Measurements from ENCODE around the gene MEA1. TPM values are rescaled to one million over a fixed set of nuclear protein-coding genes. Genes with fewer than 3 reads are reported as not detected.
A peak's percentile ranks its signal among the peaks of the same experiment; 100 is the strongest.

MEA1 gene
- 100 to 1,000 TPM in 1 of 2 donors, 10 to 100 TPM in 1; 93.3 to 104 TPM for total RNA-seq
- polyA plus RNA-seq (2013, experiment 1 of 2), result 93.7 TPM
- 85.4 TPM for polyA plus RNA-seq (2013, experiment 2 of 2)
- long read RNA-seq, experiment 1, transcript MEA1-201 (4 exons, 1,089 nt), result minor isoform, 6 of 76 reads
- long read RNA-seq, experiment 1, transcript MEA1-202 (3 exons, 2,152 nt), result major isoform, 66 of 76 reads
- long read RNA-seq, experiment 1, partial matches to known transcripts, result 0 of 76 reads
- long read RNA-seq, experiment 1, other reads (novel, unspliced or antisense), result 1 of 76 reads
- long read RNA-seq, experiment 2, transcript MEA1-204 (4 exons, 1,004 nt), result major isoform, 84 of 102 reads
- long read RNA-seq, experiment 2, transcript MEA1-202 (3 exons, 2,152 nt), result minor isoform, 7 of 102 reads
- long read RNA-seq, experiment 2, transcript MEA1-201 (4 exons, 1,089 nt), result minor isoform, 7 of 102 reads
- long read RNA-seq, experiment 2, partial matches to known transcripts, result 2 of 102 reads
- long read RNA-seq, experiment 2, other reads (novel, unspliced or antisense), result 2 of 102 reads
- long read RNA-seq, experiment 3, transcript MEA1-202 (3 exons, 2,152 nt), result minor isoform, 8 of 77 reads
- long read RNA-seq, experiment 3, transcript MEA1-204 (4 exons, 1,004 nt), result major isoform, 61 of 77 reads
- long read RNA-seq, experiment 3, transcript MEA1-201 (4 exons, 1,089 nt), result minor isoform, 5 of 77 reads
- long read RNA-seq, experiment 3, partial matches to known transcripts, result 2 of 77 reads
- long read RNA-seq, experiment 3, other reads (novel, unspliced or antisense), result 1 of 77 reads
- long read RNA-seq, experiment 4, transcript MEA1-204 (4 exons, 1,004 nt), result major isoform, 318 of 345 reads
- long read RNA-seq, experiment 4, transcript MEA1-201 (4 exons, 1,089 nt), result minor isoform, 24 of 345 reads
- long read RNA-seq, experiment 4, partial matches to known transcripts, result 1 of 345 reads
- long read RNA-seq, experiment 4, other reads (novel, unspliced or antisense), result 2 of 345 reads

DNA sequence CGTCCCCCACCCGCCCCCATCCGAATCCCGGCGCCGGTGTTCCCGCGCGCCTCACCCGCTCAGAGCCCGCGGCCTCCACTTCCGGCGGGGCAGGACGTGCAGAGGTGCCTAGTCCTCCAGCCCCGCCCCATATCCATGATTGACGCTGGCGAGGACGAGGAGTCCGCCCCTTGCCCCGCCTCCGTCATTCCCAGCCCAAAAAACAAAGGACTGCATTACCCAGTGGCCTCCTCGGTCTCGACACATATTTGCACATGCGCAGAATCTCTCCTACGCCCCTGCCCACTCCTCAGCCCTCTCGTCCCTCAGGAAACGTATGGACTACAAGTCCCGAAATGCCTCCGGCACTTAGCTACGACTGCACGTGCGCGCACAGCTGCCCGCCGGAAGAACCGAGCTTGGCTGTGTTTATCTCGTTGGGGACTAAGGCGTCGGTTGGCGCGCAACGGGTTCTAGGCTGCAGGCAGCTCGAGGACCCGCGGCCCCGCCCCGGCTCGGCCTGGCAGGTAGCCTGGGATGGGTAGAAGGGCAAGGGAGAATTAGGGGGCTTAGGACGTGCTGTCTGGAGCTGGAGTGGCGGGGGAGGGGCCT lies at the start of gene MEA1, which contains the start of gene KLHDC3:
MEA1 (minus strand) TSS at position 104 of the 591 bp plus-strand sequence. CDS start 133 bp downstream, outside the sequence.
KLHDC3 (plus strand) TSS at position 407 of the 591 bp plus-strand sequence. CDS start 2,944 bp downstream, outside the sequence.
- peak within 1 kb of the TSS; percentile 100 for H3K4me3 ChIP-seq (ENCODE audit: low read length)

DNA sequence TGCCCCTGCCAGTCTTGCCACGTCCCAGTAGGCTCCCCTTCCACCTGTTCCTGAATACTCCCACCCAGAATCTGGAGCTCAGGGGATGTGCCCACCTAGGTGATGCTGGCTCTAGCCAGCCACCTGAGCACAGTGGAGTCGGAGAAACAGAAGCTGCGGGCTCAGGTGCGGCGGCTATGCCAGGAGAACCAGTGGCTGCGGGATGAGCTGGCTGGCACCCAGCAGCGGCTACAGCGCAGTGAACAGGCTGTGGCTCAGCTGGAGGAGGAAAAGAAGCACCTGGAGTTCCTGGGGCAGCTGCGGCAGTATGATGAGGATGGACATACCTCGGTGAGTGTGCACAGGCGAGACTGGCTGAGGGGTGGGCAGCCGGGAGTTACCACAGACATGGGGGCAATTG lies 49.1 kb upstream of the MEA1 start:
- Mint-ChIP-seq H3K9me3 (no peaks in the 10 kb centered on the region), H3K27me3 (ENCODE audit: insufficient read depth) (no peaks in the 10 kb centered on the region), H3K4me3 (no peak overlapping the region), H3K36me3 (ENCODE audit: low read depth) (peaks cover 27% of the 10 kb centered on the region), H3K4me1 (peaks cover 24% of the 10 kb centered on the region), H3K27ac (no peak overlapping the region)
- no peak overlapping the region for H3K4me3 ChIP-seq (ENCODE audit: low read length)
- H3K4me1 ChIP-seq (ENCODE audit: control insufficient read depth, insufficient read depth, low read length), result peaks cover 6% of the 10 kb centered on the region
- no peak for DNase-seq
- no peak overlapping the region for H3K9ac ChIP-seq (ENCODE audit: extremely low read depth, low read length, poor library complexity, severe bottlenecking)
- peaks cover 26% of the 10 kb centered on the region for H3K36me3 ChIP-seq (ENCODE audit: control insufficient read depth, insufficient read depth, low read length)
- 93 to 94% methylated on average over 11 to 12 of the region's 12 CpGs for WGBS, 2 experiments (ENCODE audit: insufficient coverage in 1 of 2, insufficient read length in 1 of 2)
- H3K27ac ChIP-seq (ENCODE audit: low read depth, low read length), result no peak overlapping the region
- no peaks in the 10 kb centered on the region for H3K27me3 ChIP-seq (ENCODE audit: control insufficient read depth, insufficient read depth, low read length, poor library complexity, severe bottlenecking)
- TF ChIP-seq, protein P1, sequence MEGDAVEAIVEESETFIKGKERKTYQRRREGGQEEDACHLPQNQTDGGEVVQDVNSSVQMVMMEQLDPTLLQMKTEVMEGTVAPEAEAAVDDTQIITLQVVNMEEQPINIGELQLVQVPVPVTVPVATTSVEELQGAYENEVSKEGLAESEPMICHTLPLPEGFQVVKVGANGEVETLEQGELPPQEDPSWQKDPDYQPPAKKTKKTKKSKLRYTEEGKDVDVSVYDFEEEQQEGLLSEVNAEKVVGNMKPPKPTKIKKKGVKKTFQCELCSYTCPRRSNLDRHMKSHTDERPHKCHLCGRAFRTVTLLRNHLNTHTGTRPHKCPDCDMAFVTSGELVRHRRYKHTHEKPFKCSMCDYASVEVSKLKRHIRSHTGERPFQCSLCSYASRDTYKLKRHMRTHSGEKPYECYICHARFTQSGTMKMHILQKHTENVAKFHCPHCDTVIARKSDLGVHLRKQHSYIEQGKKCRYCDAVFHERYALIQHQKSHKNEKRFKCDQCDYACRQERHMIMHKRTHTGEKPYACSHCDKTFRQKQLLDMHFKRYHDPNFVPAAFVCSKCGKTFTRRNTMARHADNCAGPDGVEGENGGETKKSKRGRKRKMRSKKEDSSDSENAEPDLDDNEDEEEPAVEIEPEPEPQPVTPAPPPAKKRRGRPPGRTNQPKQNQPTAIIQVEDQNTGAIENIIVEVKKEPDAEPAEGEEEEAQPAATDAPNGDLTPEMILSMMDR (conservative IDR thresholded peaks at IDR 0.05), result no peak
- no peaks in the 10 kb centered on the region for H3K9me3 ChIP-seq (ENCODE audit: control insufficient read depth, low read length)

More for the DNA sequence above, at the start of gene MEA1, which contains the start of gene KLHDC3:
- peaks cover 58% of the 10 kb centered on the region for H3K36me3 ChIP-seq (ENCODE audit: control insufficient read depth, insufficient read depth, low read length)
- Mint-ChIP-seq H3K9me3 (no peaks in the 10 kb centered on the region), H3K4me3 (peak within 1 kb of the TSS; percentile 85), H3K4me1 (peaks cover 27% of the 10 kb centered on the region), H3K27me3 (ENCODE audit: insufficient read depth) (peaks cover 1% of the 10 kb centered on the region), H3K27ac (peak within 1 kb of the TSS; percentile 83), H3K36me3 (ENCODE audit: low read depth) (peaks cover 53% of the 10 kb centered on the region)
- no peaks in the 10 kb centered on the region for H3K27me3 ChIP-seq (ENCODE audit: control insufficient read depth, insufficient read depth, low read length, poor library complexity, severe bottlenecking)
- H3K27ac ChIP-seq (ENCODE audit: low read depth, low read length), result peak within 1 kb of the TSS; percentile 84
- DNase-seq, result peak; percentile 100
- H3K4me1 ChIP-seq (ENCODE audit: control insufficient read depth, insufficient read depth, low read length), result peaks cover 8% of the 10 kb centered on the region
- H3K9me3 ChIP-seq (ENCODE audit: control insufficient read depth, low read length), result no peaks in the 10 kb centered on the region
- TF ChIP-seq, protein P1 (conservative IDR thresholded peaks at IDR 0.05), result no peak
- WGBS, 2 experiments (ENCODE audit: insufficient coverage in 1 of 2, insufficient read length in 1 of 2), result 0% methylated on average over 24 to 51 of the region's 51 CpGs
- H3K9ac ChIP-seq (ENCODE audit: extremely low read depth, low read length, poor library complexity, severe bottlenecking), result peak within 1 kb of the TSS; percentile 77

DNA sequence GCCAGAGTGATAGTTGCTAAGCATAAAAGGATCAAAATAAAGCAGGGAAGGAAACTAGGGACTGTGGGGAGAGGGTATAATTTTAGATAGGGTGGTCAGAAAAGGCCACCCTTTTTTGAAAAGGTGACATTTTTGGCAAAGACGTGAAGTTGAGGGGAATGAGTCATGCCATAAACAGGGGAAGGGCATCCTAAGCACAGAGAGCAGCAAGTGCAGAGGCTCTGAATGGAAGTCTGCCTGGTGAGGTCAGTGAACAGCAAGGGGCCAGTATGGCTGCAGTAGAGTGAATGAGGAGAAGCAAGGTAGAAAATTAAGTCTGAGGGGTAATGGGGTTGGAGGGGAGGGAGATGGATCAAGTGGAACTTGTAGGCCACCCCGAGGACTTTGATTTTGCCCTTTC lies 48.1 kb upstream of the MEA1 start:
- Histone ChIP-seq H3K36me3 (ENCODE audit: control insufficient read depth, insufficient read depth, low read length) (peaks cover 31% of the 10 kb centered on the region), H3K27me3 (ENCODE audit: control insufficient read depth, insufficient read depth, low read length, poor library complexity, severe bottlenecking) (no peaks in the 10 kb centered on the region), H3K9ac (ENCODE audit: extremely low read depth, low read length, poor library complexity, severe bottlenecking) (no peak overlapping the region), H3K27ac (ENCODE audit: low read depth, low read length) (no peak overlapping the region), H3K4me3 (ENCODE audit: low read length) (no peak overlapping the region), H3K4me1 (ENCODE audit: control insufficient read depth, insufficient read depth, low read length) (peaks cover 6% of the 10 kb centered on the region), H3K9me3 (ENCODE audit: control insufficient read depth, low read length) (no peaks in the 10 kb centered on the region)
- no peak overlapping the region for H3K27ac Mint-ChIP-seq
- DNase-seq, result no peak
- H3K9me3 Mint-ChIP-seq, result no peaks in the 10 kb centered on the region
- H3K4me1 Mint-ChIP-seq, result peaks cover 24% of the 10 kb centered on the region
- TF ChIP-seq, protein P1 (conservative IDR thresholded peaks at IDR 0.05), result no peak
- no peaks in the 10 kb centered on the region for H3K27me3 Mint-ChIP-seq (ENCODE audit: insufficient read depth)
- no peak overlapping the region for H3K4me3 Mint-ChIP-seq
- peaks cover 28% of the 10 kb centered on the region for H3K36me3 Mint-ChIP-seq (ENCODE audit: low read depth)
- WGBS, 2 experiments (ENCODE audit: insufficient coverage in 1 of 2, insufficient read length in 1 of 2), result 62 to 85% methylated on average over 2 of the region's 2 CpGs
